ENCODE measurements around the gene ATP6AP1.
A peak's percentile ranks its signal among the peaks of the same experiment; 100 is the strongest.

The ATP6AP1 gene

GRCh38 chrX:154401045-154401799 lies 27.3 kb upstream of the ATP6AP1 start:
- ATAC-seq (ENCODE audit: low read depth) = peak; percentile 33
- no peak for DNase-seq (ENCODE audit: low spot score)

GRCh38 chrX:154401918-154402621 lies 26.4 kb upstream of the ATP6AP1 start:
- Histone ChIP-seq H3K27me3 (ENCODE audit: insufficient read depth, poor library complexity, severe bottlenecking) (no peaks in the 10 kb centered on the region), H3K36me3 (ENCODE audit: low read depth) (peaks cover 38% of the 10 kb centered on the region), H3K27ac (ENCODE audit: poor library complexity, severe bottlenecking) (peak overlapping the region; percentile 93), H3K9me3 (ENCODE audit: severe bottlenecking) (no peaks in the 10 kb centered on the region), H3K4me1 (ENCODE audit: insufficient read depth, poor library complexity, severe bottlenecking) (no peaks in the 10 kb centered on the region), H3K4me3 (ENCODE audit: severe bottlenecking) (no peak overlapping the region)
- ATAC-seq (ENCODE audit: low read depth) (peak; percentile 31), DNase-seq (ENCODE audit: low spot score) (no peak)
- TF ChIP-seq CTCF (IDR thresholded peaks at IDR 0.05; ENCODE audit: poor library complexity, severe bottlenecking) = no peak

More at GRCh38 chrX:154401045-154401799, 27.3 kb upstream of the ATP6AP1 start:
- Histone ChIP-seq H3K36me3 (ENCODE audit: low read depth) (peaks cover 38% of the 10 kb centered on the region), H3K9me3 (ENCODE audit: severe bottlenecking) (no peaks in the 10 kb centered on the region), H3K27ac (ENCODE audit: poor library complexity, severe bottlenecking) (peak overlapping the region; percentile 93), H3K27me3 (ENCODE audit: insufficient read depth, poor library complexity, severe bottlenecking) (no peaks in the 10 kb centered on the region), H3K4me3 (ENCODE audit: severe bottlenecking) (no peak overlapping the region), H3K4me1 (ENCODE audit: insufficient read depth, poor library complexity, severe bottlenecking) (no peaks in the 10 kb centered on the region)
- TF ChIP-seq CTCF (IDR thresholded peaks at IDR 0.05; ENCODE audit: poor library complexity, severe bottlenecking) = no peak

- ATAC-seq (ENCODE audit: low read depth) (peak; percentile 5; the same call in 1 of the 3 replicates), DNase-seq (ENCODE audit: low spot score) (no peak)
- Histone ChIP-seq H3K27me3 (ENCODE audit: insufficient read depth, poor library complexity, severe bottlenecking) (no peaks in the 10 kb centered on the region), H3K9me3 (ENCODE audit: severe bottlenecking) (no peaks in the 10 kb centered on the region), H3K4me1 (ENCODE audit: insufficient read depth, poor library complexity, severe bottlenecking) (no peaks in the 10 kb centered on the region), H3K27ac (ENCODE audit: poor library complexity, severe bottlenecking) (no peak overlapping the region), H3K36me3 (ENCODE audit: low read depth) (peaks cover 38% of the 10 kb centered on the region), H3K4me3 (ENCODE audit: severe bottlenecking) (no peak overlapping the region)
- no peak for TF ChIP-seq CTCF (IDR thresholded peaks at IDR 0.05; ENCODE audit: poor library complexity, severe bottlenecking)
Measured at GRCh38 chrX:154402622-154403127, 25.8 kb upstream of the ATP6AP1 start.

- no peak for DNase-seq (ENCODE audit: low spot score)
- H3K4me1 ChIP-seq (ENCODE audit: insufficient read depth, poor library complexity, severe bottlenecking) = no peaks in the 10 kb centered on the region
- no peak for ATAC-seq (ENCODE audit: low read depth)
- peaks cover 38% of the 10 kb centered on the region for H3K36me3 ChIP-seq (ENCODE audit: low read depth)
- H3K27me3 ChIP-seq (ENCODE audit: insufficient read depth, poor library complexity, severe bottlenecking) = no peaks in the 10 kb centered on the region
- no peak overlapping the region for H3K27ac ChIP-seq (ENCODE audit: poor library complexity, severe bottlenecking)
- H3K4me3 ChIP-seq (ENCODE audit: severe bottlenecking) = no peak overlapping the region
- no peaks in the 10 kb centered on the region for H3K9me3 ChIP-seq (ENCODE audit: severe bottlenecking)
- no peak for TF ChIP-seq CTCF (IDR thresholded peaks at IDR 0.05; ENCODE audit: poor library complexity, severe bottlenecking)
Measured at GRCh38 chrX:154403192-154403591, 25.3 kb upstream of the ATP6AP1 start.

Measured in RWPE2 (cell line).